Upper lobe of left lung (tissue), 6 donors: ENCODE data around the gene SNX10. TPM values are rescaled to one million over a fixed set of nuclear protein-coding genes. Genes with fewer than 3 reads are reported as not detected.

Experiments used
- ATAC-seq, 2 donors: fragments of 200-7000 bp; cut with Tn5 transposase; one replicate each; pipeline ENCODE4 v1.9.1; 2022; ENCODE audit warnings: mild to moderate bottlenecking in 2 of 2, moderate library complexity in 2 of 2; ENCODE audit not compliant: low FRiP score in 2 of 2
- DNase-seq, 2 donors: peaks; one replicate each; pipeline ENCODE4 v3.0.0-alpha.2; 2019 to 2020
- H3K27ac ChIP-seq, 4 donors: fragments of 200-600 bp; sonication (generic); one replicate each; pipeline ENCODE4 v1.5.1; 2016 to 2019
- H3K27me3 ChIP-seq, 4 donors: fragments of 200-600 bp; sonication (generic); one replicate each; pipeline ENCODE4 v1.5.1; 2017 to 2019
- H3K36me3 ChIP-seq, 4 donors: fragments of 200-600 bp; sonication (generic); one replicate each; pipeline ENCODE4 v1.5.1; 2016 to 2019
- H3K4me1 ChIP-seq, 4 donors: fragments of 200-600 bp; sonication (generic); one replicate each; pipeline ENCODE4 v1.5.1; 2018 to 2019
- H3K4me3 ChIP-seq, 4 donors: fragments of 200-600 bp; sonication (generic); one replicate each; pipeline ENCODE4 v1.5.1; 2017 to 2019; ENCODE audit warnings: mild to moderate bottlenecking in 2 of 4, moderate library complexity in 1 of 4
- H3K9me3 ChIP-seq, 4 donors: fragments of 200-600 bp; sonication (generic); one replicate each; pipeline ENCODE4 v1.5.1; 2018 to 2019
- CTCF ChIP-seq, 6 experiments: fragments of 450-650 bp in 4 of 6; fragments of 200-600 bp in 2 of 6; sonication (generic) in 2 of 6; IDR thresholded peaks; one replicate each; pipeline ENCODE4 v1.5.1; 2016 to 2019; ENCODE audit warnings: antibody characterized with exemption in 6 of 6
- EP300 ChIP-seq, 4 donors: sonication (generic); formaldehyde crosslinking; IDR thresholded peaks; one replicate each; pipeline ENCODE4 v1.5.1; 2017; ENCODE audit warnings: antibody characterized with exemption in 4 of 4, control low read depth in 2 of 4
- POLR2A ChIP-seq, 4 donors: fragments of 450-650 bp; IDR thresholded peaks; one replicate each; pipeline ENCODE4 v1.5.1; 2016 to 2017; ENCODE audit warnings: antibody characterized with exemption in 4 of 4, mild to moderate bottlenecking in 2 of 4
- POLR2AphosphoS5 ChIP-seq, 2 donors: sonication (generic); formaldehyde crosslinking; IDR thresholded peaks; one replicate each; pipeline ENCODE4 v1.5.1; 2017; ENCODE audit warnings: antibody characterized with exemption in 2 of 2
- WGBS, 2 donors: methylation state at CpG; one replicate each; pipeline ENCODE4 v1.1.5; 2017 to 2018; 5-methylcytosine and 5-hydroxymethylcytosine counted together
- total RNA-seq, 6 donors: library from RNA; depleted of rRNA in 4 of 6; stranded (reverse); fragments of >200 nt in 4 of 6; gene quantifications; one replicate each; pipeline versions ENCODE4 v1.1.0 to v1.2.1, GENCODE V29; 2016 to 2021
- donor health status: DM: no; HTN: no; CAD: no; lungs with moderate emphysema.
- donor health status: DM: no; HTN: yes; CAD: no; lungs with severe emphysema.

Gene SNX10
- total RNA-seq, 6 donors from 2014 or later: 24.1 to 78.6 (median 36.4) TPM

GRCh38 chr7:26356929-26357798 lies 65.5 kb downstream of the SNX10 start:
- Histone ChIP-seq H3K4me3 (no peak overlapping the region), H3K36me3 (no peaks in the 10 kb centered on the region), H3K27ac (no peak overlapping the region), H3K27me3 (no peaks in the 10 kb centered on the region), H3K9me3 (no peaks in the 10 kb centered on the region), H3K4me1 (no peaks in the 10 kb centered on the region)
- 90 to 92% methylated on average over 4 of the region's 4 CpGs for WGBS, 2 donors
- DNase-seq (no peak), ATAC-seq (no peak)
- no peak for TF ChIP-seq CTCF (IDR thresholded peaks at IDR 0.05)
- no peak for TF ChIP-seq POLR2AphosphoS5 (IDR thresholded peaks at IDR 0.05)
- TF ChIP-seq EP300 (IDR thresholded peaks at IDR 0.05): no peak
- no peak for TF ChIP-seq POLR2A (IDR thresholded peaks at IDR 0.05)

GRCh38 chr7:26357799-26358151 lies 66.1 kb downstream of the SNX10 start:
- TF ChIP-seq CTCF (IDR thresholded peaks at IDR 0.05) (no peak), POLR2A (IDR thresholded peaks at IDR 0.05) (no peak), POLR2AphosphoS5 (IDR thresholded peaks at IDR 0.05) (no peak), EP300 (IDR thresholded peaks at IDR 0.05) (no peak)
- H3K4me3 ChIP-seq: no peak overlapping the region
- H3K9me3 ChIP-seq: no peaks in the 10 kb centered on the region
- no peak for ATAC-seq
- WGBS, 2 donors: 78 to 84% methylated on average over 2 of the region's 2 CpGs
- DNase-seq: no peak
- no peaks in the 10 kb centered on the region for H3K36me3 ChIP-seq
- no peak overlapping the region for H3K27ac ChIP-seq
- no peaks in the 10 kb centered on the region for H3K4me1 ChIP-seq
- H3K27me3 ChIP-seq: no peaks in the 10 kb centered on the region

- Histone ChIP-seq H3K9me3 (no peaks in the 10 kb centered on the region), H3K4me3 (peak overlapping the region in 2 of 4 donors; percentile 9 to 22), H3K27ac (peak overlapping the region in 3 of 4 donors; percentile 24 to 61 (median 38)), H3K4me1 (peaks cover 0 to 9% (median 6%) of the 10 kb centered on the region in 4 donors), H3K27me3 (no peaks in the 10 kb centered on the region), H3K36me3 (no peaks in the 10 kb centered on the region)
- ATAC-seq (no peak), DNase-seq (no peak)
- WGBS, 2 donors: 64 to 74% methylated on average over 3 of the region's 3 CpGs
- TF ChIP-seq EP300 (IDR thresholded peaks at IDR 0.05) (no peak), POLR2A (IDR thresholded peaks at IDR 0.05) (peak in 1 of 4 donors; percentile 61), CTCF (IDR thresholded peaks at IDR 0.05) (no peak)
These were observed 69.0 kb downstream of the SNX10 start for GRCh38 chr7:26360650-26361049.

GRCh38 chr7:26361637-26362036 lies 70.0 kb downstream of the SNX10 start:
- TF ChIP-seq EP300 (IDR thresholded peaks at IDR 0.05) (no peak), CTCF (IDR thresholded peaks at IDR 0.05) (no peak), POLR2A (IDR thresholded peaks at IDR 0.05) (no peak), POLR2AphosphoS5 (IDR thresholded peaks at IDR 0.05) (no peak)
- ATAC-seq: no peak
- Histone ChIP-seq H3K27ac (no peak overlapping the region), H3K4me1 (peaks cover 0 to 18% (median 6%) of the 10 kb centered on the region in 4 donors), H3K4me3 (peak overlapping the region in 3 of 4 donors; percentile 3 to 22 (median 9)), H3K36me3 (no peaks in the 10 kb centered on the region), H3K27me3 (no peaks in the 10 kb centered on the region), H3K9me3 (no peaks in the 10 kb centered on the region)
- WGBS, 2 donors: 91 to 95% methylated on average over 3 of the region's 3 CpGs
- no peak for DNase-seq

GRCh38 chr7:26363465-26363864 lies 71.8 kb downstream of the SNX10 start:
- no peak for DNase-seq
- H3K9me3 ChIP-seq: no peaks in the 10 kb centered on the region
- ATAC-seq: no peak
- no peaks in the 10 kb centered on the region for H3K36me3 ChIP-seq
- peaks cover 0 to 18% (median 6%) of the 10 kb centered on the region in 4 donors for H3K4me1 ChIP-seq
- H3K27me3 ChIP-seq: no peaks in the 10 kb centered on the region
- WGBS, 2 donors: 75 to 82% methylated on average over 7 of the region's 7 CpGs
- no peak overlapping the region for H3K4me3 ChIP-seq
- no peak overlapping the region for H3K27ac ChIP-seq
- TF ChIP-seq CTCF (IDR thresholded peaks at IDR 0.05) (no peak), POLR2A (IDR thresholded peaks at IDR 0.05) (no peak)
